CD4-positive, alpha-beta T cell treated with Interleukin-17A for 1 hour (primary cell): Measurements from ENCODE around the gene PCDHGA6.
"Not testable (repeated sequence)": the region's sequence is repeated elsewhere in the genome, so short reads cannot be mapped to it uniquely, and the experiment has no call there.

Source experiments
- DNase-seq: peaks from one replicate; pipeline ENCODE4 v3.0.0-alpha.2; 2020

Gene PCDHGA6

DNA sequence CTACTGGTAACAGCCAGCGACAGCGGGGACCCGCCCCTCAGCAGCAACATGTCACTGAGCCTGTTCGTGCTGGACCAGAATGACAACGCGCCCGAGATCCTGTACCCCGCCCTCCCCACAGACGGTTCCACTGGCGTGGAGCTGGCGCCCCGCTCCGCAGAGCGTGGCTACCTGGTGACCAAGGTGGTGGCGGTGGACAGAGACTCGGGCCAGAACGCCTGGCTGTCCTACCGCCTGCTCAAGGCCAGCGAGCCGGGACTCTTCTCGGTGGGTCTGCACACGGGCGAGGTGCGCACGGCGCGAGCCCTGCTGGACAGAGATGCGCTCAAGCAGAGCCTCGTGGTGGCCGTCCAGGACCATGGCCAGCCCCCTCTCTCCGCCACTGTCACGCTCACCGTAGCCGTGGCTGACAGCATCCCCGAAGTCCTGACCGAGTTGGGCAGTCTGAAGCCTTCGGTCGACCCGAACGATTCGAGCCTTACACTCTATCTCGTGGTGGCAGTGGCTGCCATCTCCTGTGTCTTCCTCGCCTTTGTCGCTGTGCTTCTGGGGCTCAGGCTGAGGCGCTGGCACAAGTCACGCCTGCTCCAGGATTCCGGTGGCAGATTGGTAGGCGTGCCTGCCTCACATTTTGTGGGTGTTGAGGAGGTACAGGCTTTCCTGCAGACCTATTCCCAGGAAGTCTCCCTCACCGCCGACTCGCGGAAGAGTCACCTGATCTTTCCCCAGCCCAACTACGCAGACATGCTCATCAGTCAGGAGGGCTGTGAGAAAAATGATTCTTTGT, 20.9 kb downstream of the PCDHGA6 start:
- DNase-seq = not testable (repeated sequence)

DNA sequence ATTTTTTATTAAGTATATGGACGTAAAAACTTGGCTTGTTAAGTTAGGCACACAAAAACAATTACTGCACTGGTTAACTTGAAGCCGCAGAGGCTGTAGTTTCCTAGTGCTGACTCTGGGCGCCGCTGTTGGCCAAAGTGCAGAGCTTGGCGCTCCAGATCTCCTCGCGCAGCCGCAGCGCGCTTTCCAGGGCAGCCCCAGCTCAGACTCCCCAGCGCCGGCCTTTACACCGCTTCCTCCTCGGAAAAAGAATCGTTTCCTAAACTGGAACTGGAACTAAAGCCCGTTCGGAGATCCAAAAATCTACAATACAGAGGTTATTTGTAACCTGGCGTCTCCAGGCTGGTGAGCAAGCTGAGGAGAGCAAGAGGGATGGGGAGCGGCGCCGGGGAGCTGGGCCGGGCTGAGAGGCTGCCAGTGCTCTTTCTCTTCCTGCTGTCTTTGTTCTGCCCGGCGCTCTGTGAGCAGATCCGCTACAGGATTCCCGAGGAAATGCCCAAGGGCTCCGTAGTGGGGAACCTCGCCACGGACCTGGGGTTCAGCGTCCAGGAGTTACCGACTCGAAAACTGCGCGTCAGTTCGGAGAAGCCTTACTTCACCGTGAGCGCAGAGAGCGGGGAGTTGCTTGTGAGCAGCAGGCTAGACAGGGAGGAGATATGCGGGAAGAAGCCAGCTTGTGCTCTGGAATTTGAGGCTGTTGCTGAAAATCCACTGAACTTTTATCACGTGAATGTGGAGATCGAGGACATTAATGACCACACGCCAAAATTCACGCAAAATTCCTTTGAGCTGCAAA, 24.3 kb downstream of the PCDHGA6 start, which contains the start of gene PCDHGB5:
PCDHGB5 (plus strand) TSS at position 192 of the 796 bp plus-strand sequence; CDS start at position 373, 181 bp downstream.
- DNase-seq = peak; percentile 43

GRCh38 chr5:141398608-141399007, 24.9 kb downstream of the PCDHGA6 start:
- DNase-seq = no peak

DNA sequence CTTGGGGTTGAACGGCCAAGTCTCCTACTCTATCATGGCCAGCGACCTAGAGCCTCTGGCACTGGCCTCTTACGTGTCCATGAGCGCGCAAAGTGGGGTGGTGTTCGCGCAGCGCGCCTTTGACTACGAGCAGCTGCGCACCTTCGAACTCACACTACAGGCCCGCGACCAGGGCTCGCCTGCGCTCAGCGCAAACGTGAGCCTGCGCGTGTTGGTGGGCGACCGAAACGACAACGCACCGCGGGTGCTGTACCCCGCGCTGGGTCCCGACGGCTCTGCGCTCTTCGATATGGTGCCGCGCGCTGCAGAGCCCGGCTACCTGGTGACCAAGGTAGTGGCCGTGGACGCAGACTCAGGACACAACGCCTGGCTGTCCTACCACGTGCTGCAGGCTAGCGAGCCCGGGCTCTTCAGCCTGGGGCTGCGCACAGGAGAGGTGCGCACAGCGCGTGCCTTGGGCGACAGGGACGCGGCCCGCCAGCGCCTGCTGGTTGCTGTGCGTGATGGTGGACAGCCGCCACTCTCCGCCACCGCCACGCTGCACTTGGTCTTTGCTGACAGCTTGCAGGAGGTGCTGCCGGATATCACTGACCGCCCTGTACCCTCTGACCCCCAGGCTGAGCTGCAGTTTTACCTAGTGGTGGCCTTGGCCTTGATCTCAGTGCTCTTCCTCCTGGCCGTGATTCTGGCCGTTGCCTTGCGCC, 26.0 kb downstream of the PCDHGA6 start:
- DNase-seq = no peak

- peak; percentile 22 for DNase-seq
These were observed 29.0 kb downstream of the PCDHGA6 start, which contains the start of gene PCDHGA9 for GRCh38 chr5:141402553-141403243. Gene PCDHGA9, plus strand, starts transcription at chr5:141402778. Its CDS starts 175 bp downstream, at chr5:141402953.

DNA sequence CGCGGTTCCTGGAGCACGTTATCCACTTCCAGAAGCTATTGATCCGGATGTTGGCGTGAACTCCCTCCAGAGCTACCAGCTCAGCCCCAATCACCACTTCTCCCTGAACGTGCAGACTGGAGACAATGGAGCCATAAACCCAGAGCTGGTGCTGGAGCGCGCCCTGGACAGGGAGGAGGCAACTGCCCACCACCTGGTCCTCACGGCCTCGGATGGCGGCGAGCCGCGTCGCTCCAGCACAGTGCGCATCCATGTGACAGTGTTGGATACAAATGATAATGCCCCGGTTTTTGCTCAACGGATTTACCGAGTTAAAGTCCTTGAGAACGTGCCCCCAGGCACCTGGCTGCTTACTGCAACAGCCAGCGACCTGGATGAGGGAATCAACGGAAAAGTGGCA, 29.7 kb downstream of the PCDHGA6 start:
- DNase-seq = no peak

DNA sequence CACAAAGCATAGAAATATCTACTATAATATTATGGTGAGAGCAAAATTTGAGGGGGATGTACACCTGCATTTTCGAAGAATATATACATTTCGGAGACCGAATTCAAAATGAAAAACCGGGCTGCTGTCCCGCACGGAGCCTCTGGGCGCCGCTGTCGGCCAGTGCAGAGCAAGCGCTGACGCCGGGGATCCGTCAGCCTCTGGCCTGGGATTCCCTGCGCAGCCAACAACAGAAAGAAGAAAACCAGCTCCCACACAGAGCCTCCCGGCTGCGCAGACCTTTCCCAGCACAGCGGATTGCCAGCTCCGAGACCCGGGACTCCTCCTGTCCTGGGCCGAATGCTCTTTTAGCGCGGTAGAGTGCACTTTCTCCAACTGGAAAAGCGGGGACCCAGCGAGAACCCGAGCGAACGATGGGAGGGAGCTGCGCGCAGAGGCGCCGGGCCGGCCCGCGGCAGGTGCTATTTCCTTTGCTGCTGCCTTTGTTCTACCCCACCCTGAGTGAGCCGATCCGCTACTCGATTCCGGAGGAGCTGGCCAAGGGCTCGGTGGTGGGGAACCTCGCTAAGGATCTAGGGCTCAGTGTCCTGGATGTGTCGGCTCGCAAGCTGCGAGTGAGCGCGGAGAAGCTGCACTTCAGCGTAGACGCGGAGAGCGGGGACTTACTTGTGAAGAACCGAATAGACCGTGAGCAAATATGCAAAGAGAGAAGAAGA, 34.3 kb downstream of the PCDHGA6 start, which contains the start of gene PCDHGB6:
PCDHGB6 (plus strand) TSS at position 232 of the 716 bp plus-strand sequence; CDS start at position 414, 182 bp downstream.
- peak; percentile 40 for DNase-seq

DNA sequence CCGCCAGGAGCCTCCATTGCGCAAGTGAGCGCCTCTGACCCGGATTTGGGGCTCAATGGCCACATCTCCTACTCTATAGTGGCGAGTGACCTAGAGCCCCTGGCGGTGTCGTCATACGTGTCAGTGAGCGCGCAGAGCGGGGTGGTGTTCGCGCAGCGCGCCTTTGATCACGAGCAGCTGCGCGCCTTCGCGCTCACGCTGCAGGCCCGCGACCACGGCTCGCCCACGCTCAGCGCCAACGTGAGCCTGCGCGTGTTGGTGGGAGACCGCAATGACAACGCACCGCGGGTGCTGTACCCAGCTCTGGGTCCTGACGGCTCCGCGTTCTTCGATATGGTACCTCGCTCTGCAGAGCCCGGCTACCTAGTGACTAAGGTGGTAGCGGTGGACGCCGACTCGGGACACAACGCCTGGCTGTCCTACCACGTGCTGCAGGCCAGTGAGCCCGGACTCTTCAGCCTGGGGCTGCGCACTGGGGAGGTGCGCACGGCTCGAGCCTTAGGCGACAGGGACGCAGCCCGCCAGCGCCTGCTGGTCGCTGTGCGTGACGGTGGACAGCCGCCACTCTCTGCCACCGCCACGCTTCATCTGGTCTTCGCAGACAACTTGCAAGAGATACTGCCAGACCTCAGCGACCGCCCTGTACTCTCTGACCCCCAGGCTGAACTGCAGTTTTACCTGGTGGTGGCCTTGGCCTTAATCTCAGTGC, 36.1 kb downstream of the PCDHGA6 start:
- DNase-seq = no peak

GRCh38 chr5:141411575-141411974, 37.9 kb downstream of the PCDHGA6 start:
- DNase-seq = no peak

- DNase-seq = peak; percentile 70
These were observed 39.3 kb downstream of the PCDHGA6 start, which contains the start of gene PCDHGA10 for GRCh38 chr5:141412854-141413539. Gene PCDHGA10, plus strand, starts transcription at chr5:141412987. Its CDS starts 189 bp downstream, at chr5:141413176.

GRCh38 chr5:141413540-141414069, 39.9 kb downstream of the PCDHGA6 start:
- no peak for DNase-seq

DNA sequence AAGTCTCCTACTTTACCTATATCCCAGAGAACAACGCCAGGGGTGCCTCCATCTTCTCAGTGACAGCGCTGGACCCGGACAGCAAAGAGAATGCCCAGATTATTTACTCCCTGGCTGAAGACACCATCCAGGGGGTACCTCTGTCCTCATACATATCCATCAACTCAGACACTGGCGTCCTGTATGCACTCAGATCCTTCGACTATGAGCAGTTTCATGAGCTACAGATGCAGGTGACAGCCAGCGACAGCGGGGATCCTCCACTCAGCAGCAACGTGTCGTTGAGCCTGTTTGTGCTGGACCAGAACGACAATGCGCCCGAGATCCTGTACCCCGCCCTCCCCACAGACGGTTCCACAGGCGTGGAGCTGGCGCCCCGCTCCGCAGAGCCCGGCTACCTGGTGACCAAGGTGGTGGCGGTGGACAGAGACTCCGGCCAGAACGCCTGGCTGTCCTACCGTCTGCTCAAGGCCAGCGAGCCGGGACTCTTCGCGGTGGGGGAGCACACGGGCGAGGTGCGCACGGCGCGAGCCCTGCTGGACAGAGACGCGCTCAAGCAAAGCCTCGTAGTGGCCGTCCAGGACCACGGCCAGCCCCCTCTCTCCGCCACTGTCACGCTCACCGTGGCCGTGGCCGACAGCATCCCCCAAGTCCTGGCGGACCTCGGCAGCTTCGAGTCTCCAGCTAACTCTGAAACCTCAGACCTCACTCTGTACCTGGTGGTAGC, 41.0 kb downstream of the PCDHGA6 start:
- not testable (repeated sequence) for DNase-seq

DNA sequence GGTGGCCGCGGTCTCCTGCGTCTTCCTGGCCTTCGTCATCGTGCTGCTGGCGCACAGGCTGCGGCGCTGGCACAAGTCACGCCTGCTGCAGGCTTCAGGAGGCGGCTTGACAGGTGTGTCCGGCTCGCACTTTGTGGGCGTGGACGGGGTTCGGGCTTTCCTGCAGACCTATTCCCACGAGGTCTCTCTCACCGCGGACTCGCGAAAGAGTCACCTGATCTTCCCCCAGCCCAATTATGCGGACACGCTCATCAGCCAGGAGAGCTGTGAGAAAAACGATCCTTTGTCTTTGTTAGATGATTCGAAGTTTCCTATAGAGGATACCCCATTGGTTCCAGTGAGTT, 41.6 kb downstream of the PCDHGA6 start:
- DNase-seq = not testable (repeated sequence)

DNA sequence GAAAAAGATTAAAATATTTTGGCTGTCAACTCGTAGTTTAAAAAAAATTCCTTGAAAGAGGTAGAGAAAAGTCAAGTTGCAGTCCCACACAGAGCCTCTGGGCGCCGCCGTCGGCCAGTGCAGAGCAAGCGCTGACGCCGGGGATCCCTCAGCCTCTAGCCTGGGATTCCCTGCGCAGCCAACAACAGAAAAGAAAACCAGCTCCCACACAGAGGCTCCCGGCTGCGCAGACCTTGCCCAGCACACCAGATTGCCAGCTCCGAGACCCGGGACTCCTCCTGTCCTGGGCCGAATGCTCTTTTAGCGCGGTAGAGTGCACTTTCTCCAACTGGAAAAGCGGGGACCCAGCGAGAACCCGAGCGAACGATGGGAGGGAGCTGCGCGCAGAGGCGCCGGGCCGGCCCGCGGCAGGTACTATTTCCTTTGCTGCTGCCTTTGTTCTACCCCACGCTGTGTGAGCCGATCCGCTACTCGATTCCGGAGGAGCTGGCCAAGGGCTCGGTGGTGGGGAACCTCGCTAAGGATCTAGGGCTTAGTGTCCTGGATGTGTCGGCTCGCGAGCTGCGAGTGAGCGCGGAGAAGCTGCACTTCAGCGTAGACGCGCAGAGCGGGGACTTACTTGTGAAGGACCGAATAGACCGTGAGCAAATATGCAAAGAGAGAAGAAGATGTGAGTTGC, 43.9 kb downstream of the PCDHGA6 start, which contains the start of gene PCDHGB7:
PCDHGB7 (plus strand) TSS at position 184 of the 679 bp plus-strand sequence; CDS start at position 367, 183 bp downstream.
- peak; percentile 52 for DNase-seq

DNA sequence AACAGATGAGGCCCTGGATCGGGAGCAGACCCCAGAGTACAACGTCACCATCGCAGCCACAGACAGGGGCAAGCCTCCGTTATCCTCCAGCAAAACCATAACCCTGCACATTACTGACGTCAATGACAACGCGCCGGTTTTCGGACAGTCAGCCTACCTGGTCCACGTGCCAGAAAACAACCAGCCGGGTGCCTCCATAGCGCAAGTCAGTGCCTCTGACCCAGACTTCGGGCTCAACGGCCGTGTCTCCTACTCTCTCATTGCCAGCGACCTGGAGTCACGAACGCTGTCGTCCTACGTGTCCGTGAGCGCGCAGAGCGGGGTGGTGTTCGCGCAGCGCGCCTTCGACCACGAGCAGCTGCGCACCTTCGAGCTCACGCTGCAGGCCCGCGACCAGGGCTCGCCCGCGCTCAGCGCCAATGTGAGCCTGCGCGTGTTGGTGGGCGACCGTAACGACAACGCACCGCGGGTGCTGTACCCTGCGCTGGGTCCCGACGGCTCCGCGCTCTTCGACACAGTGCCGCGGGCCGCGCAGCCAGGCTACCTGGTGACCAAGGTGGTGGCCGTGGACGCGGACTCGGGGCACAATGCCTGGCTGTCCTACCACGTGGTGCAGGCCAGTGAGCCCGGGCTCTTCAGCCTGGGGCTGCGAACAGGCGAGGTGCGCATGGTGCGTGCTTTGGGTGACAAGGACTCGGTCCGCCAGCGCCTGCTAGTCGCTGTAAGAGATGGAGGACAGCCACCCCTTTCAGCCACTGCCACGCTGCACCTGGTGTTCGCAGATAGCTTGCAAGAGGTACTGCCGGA, 45.6 kb downstream of the PCDHGA6 start:
- DNase-seq = no peak

DNA sequence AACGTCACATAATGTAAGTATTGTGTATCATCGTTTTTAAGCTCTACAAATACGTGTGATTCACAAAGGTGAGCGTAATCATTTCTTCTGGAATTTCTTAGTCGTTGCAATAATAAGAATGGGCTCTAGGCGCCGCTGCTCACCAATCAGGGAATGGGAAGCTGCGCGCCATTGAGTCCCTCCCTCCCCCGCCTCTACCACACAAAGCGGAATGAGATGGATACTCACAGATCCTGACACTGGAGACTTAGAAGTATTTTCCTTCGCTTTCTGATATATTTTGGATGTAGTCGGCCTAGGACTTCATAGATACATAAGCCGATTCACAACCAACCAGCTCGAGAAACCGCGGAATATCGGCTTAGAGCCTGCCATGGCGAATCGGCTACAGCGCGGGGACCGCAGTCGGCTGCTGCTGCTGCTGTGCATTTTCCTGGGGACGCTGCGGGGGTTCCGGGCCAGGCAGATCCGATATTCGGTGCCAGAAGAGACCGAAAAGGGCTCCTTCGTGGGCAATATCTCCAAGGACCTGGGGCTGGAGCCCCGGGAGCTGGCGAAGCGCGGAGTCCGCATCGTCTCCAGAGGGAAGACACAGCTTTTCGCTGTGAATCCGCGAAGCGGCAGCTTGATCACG, 47.3 kb downstream of the PCDHGA6 start, which contains the start of gene PCDHGA11:
PCDHGA11 (plus strand) TSS at position 197 of the 634 bp plus-strand sequence; CDS start at position 374, 177 bp downstream.
- peak; percentile 56 for DNase-seq

GRCh38 chr5:141421489-141421855, 47.8 kb downstream of the PCDHGA6 start:
- no peak for DNase-seq
